Activated T-cell treated with anti-CD3 and anti-CD28 coated beads, Interleukin-2, amount 50 U/mL, for 24 hours (primary cell): ENCODE measurements around the gene OR11H6.
"Not testable (repeated sequence)": the region's sequence is repeated elsewhere in the genome, so short reads cannot be mapped to it uniquely, and the experiment has no call there.

Source experiments
- DNase-seq: peaks from one replicate; pipeline ENCODE4 v3.0.0-alpha.2; 2020
- H3K27ac Mint-ChIP-seq: 2 replicates; pipeline ENCODE4 v1.8.0; 2020; ENCODE audit warnings: mild to moderate bottlenecking, mixed read lengths
- H3K27me3 Mint-ChIP-seq: 2 replicates; pipeline ENCODE4 v1.8.0; 2020; ENCODE audit warnings: mixed read lengths
- H3K36me3 Mint-ChIP-seq: 2 replicates; pipeline ENCODE4 v1.8.0; 2020; ENCODE audit warnings: low read depth, mixed read lengths
- H3K4me1 Mint-ChIP-seq: 2 replicates; pipeline ENCODE4 v1.8.0; 2020; ENCODE audit warnings: low read depth, mixed read lengths
- H3K4me3 Mint-ChIP-seq: 2 replicates; pipeline ENCODE4 v1.8.0; 2020; ENCODE audit warnings: mild to moderate bottlenecking, moderate library complexity, mixed read lengths
- H3K9me3 Mint-ChIP-seq: 2 replicates; pipeline ENCODE4 v1.8.0; 2020; ENCODE audit warnings: mixed read lengths

OR11H6 gene

DNA sequence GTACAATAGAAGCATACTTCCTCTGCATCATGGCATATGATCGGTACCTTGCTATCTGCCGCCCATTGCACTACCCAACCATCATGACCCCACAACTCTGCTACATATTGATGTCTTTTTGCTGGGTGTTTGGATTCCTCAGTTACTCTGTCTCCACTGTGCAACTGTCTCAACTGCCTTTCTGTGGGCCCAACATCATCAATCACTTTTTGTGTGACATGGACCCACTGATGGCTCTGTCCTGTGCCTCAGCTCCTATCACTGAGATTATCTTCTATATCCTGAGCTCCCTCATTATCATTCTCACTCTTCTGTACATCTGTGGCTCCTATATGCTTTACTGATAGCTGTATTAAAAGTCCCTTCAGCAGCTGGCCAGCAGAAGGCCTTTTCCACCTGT lies 13.9 kb upstream of the OR11H6 start:
- Mint-ChIP-seq H3K27ac (no peak overlapping the region), H3K9me3 (no peaks in the 10 kb centered on the region), H3K4me3 (no peak overlapping the region), H3K36me3 (no peaks in the 10 kb centered on the region), H3K4me1 (no peaks in the 10 kb centered on the region), H3K27me3 (peaks cover 4% of the 10 kb centered on the region)
- DNase-seq, result no peak

DNA sequence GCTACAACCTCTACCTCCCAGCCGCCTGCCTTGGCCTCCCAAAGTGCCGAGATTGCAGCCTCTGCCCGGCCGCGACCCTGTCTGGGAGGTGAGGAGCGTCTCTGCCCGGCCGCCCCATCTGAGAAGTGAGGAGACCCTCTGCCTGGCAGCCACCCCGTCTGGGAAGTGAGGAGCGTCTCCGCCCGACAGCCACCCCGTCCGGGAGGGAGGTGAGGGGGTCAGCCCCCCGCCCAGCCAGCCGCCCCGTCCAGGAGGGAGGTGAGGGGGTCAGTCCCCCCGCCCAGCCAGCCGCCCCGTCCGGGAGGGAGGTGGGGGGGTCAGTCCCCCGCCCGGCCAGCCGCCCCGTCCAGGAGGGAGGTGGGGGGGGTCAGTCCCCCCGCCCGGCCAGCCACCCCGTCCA lies 11.1 kb upstream of the OR11H6 start:
- H3K4me1 Mint-ChIP-seq, H3K4me3 Mint-ChIP-seq, H3K27ac Mint-ChIP-seq, H3K9me3 Mint-ChIP-seq, DNase-seq, H3K27me3 Mint-ChIP-seq, H3K36me3 Mint-ChIP-seq: not testable (repeated sequence)

DNA sequence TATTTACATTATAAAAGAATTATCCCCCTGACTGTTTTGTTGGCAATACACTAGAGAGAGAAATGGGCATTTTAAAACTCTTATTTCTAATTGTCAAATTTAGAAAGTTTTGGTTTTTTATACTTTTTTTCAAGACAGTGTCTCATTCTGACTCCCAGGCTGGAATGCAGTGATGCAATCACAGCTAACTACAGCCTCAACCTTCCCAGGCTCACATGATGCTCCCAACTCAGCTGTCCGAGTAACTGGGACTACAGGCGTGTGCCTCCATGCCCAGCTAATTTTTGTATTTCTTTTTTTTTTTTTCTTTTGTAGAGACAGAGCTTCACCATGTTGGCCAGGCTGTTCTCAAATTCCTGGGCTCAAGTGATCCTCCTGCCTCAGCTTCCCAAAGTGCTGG lies 8.3 kb upstream of the OR11H6 start:
- no peak overlapping the region for H3K4me3 Mint-ChIP-seq
- peaks cover 8% of the 10 kb centered on the region for H3K27me3 Mint-ChIP-seq
- H3K4me1 Mint-ChIP-seq, result no peaks in the 10 kb centered on the region
- no peaks in the 10 kb centered on the region for H3K36me3 Mint-ChIP-seq
- DNase-seq, result no peak
- H3K9me3 Mint-ChIP-seq, result no peaks in the 10 kb centered on the region
- H3K27ac Mint-ChIP-seq, result no peak overlapping the region

DNA sequence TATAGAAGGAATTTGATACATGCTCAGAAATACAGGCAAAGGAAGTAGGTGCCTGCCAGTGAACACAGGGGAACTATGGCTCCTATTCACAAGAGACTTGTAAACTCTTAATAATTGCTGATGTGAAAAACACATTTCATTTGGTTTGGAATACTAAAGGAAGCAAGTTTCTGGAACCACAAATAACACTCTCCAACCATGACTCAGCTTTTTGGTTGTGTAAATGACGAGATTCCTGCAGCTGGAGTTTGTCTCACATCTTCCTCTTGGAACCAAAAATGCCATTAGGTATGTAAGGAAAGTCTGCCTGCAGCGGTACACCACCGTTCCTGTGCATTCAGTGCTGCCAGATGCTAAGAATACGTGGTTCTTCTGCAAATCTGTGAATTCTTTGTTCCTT lies 4.5 kb upstream of the OR11H6 start:
- H3K36me3 Mint-ChIP-seq, result no peaks in the 10 kb centered on the region
- H3K4me1 Mint-ChIP-seq, result no peaks in the 10 kb centered on the region
- H3K4me3 Mint-ChIP-seq, result no peak overlapping the region
- H3K27ac Mint-ChIP-seq, result no peak overlapping the region
- peaks cover 13% of the 10 kb centered on the region for H3K27me3 Mint-ChIP-seq
- H3K9me3 Mint-ChIP-seq, result no peaks in the 10 kb centered on the region
- DNase-seq, result no peak

DNA sequence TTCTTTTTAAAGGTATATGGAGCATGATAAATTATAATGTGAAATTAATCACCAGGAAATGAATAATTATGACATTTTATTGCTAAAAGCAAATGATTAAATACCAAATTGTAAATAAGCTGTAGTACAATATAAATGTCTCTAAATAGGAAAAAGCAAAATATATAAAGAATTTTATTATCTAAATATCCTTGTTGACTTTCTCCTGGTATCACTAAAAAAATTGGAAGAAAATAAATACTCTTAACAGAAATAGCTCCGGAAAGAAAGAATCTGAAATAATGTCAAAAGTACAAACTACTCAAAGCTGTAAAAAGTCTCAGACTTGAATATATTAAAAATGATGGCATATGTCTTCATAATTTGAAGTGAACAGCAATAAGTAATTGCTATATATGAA lies 5.2 kb downstream of the OR11H6 start, which contains the start of gene OR11H7:
Gene OR11H7 (plus strand): TSS at position 301 of the 400 bp plus-strand sequence.
- H3K27me3 Mint-ChIP-seq, result peaks cover 6% of the 10 kb centered on the region
- H3K27ac Mint-ChIP-seq, result no peak within 1 kb of the TSS
- no peak within 1 kb of the TSS for H3K4me3 Mint-ChIP-seq
- H3K4me1 Mint-ChIP-seq, result no peaks in the 10 kb centered on the region
- DNase-seq, result no peak
- H3K36me3 Mint-ChIP-seq, result no peaks in the 10 kb centered on the region
- H3K9me3 Mint-ChIP-seq, result peaks cover 5% of the 10 kb centered on the region

DNA sequence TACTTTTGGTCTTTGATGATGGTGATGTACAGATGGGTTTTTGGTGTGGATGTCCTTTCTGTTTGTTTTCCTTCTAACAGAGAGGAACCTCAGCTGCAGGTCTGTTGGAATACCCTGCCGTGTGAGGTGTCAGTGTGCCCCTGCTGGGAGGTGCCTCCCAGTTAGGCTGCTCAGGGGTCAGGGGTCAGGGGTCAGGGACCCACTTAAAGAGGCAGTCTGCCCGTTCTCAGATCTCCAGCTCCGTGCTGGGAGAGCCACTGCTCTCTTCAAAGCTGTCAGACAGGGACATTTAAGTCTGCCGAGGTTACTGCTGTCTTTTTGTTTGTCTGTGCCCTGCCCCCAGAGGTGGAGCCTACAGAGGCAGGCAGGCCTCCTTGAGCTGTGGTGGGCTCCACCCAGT lies 11.9 kb downstream of the OR11H6 start:
- not testable (repeated sequence) for H3K27me3 Mint-ChIP-seq, H3K4me1 Mint-ChIP-seq, H3K9me3 Mint-ChIP-seq, DNase-seq, H3K36me3 Mint-ChIP-seq, H3K4me3 Mint-ChIP-seq, H3K27ac Mint-ChIP-seq

DNA sequence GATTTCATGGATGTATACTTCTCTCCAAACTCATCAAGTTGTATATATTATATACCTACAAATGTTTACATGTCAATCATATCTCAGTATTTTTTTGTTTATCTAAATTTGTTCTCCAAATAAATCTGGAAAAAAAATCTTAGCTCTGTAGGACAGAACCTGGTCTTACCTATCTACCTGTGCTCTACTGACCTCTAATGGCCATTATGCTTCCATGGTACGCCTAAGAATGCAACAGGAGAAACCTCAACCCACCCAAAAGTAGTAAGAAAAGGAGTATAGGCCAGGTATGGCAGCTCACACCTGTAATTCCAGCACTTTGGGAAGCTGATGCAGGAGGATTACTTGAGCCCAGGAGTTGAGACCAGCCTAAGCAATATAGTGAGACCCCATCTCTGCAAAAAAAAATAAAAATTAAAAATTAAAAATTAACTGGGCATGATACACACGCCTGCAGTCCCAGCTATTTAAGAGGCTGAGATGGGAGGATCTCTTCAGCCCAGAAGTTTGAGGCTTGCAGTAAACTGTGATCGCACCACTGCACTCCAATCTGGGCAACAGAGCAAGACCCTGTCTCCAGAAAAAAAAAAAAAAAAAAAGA lies 24.2 kb downstream of the OR11H6 start:
- H3K4me1 Mint-ChIP-seq, result no peaks in the 10 kb centered on the region
- H3K36me3 Mint-ChIP-seq, result no peaks in the 10 kb centered on the region
- peaks cover 1% of the 10 kb centered on the region for H3K9me3 Mint-ChIP-seq
- H3K27ac Mint-ChIP-seq, result no peak overlapping the region
- no peak overlapping the region for H3K4me3 Mint-ChIP-seq
- H3K27me3 Mint-ChIP-seq, result no peaks in the 10 kb centered on the region
- DNase-seq, result no peak

DNA sequence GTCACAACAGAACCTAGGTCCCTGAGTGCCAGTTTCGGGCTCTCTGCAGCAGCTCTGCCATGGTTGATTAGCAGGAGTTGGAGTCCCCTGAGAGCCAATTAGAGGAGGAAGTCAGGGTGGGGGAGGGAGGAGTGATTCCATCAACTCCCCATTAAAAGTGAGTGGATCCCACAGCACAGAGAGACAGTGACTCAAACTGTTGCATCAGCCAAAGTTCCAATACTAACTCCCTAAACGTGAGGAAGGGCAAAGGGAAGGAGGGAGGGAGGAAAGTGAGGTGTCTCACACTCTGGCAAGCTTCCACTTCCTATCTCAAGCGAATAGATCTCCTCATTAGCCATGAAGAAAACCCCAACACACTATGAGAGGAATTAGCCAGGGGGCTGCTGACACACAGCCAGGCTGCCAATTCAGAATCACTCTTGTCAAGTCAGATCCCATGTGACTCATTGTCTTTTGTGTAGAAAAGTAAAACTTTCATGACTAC lies 39.2 kb downstream of the OR11H6 start:
- no peak for DNase-seq

DNA sequence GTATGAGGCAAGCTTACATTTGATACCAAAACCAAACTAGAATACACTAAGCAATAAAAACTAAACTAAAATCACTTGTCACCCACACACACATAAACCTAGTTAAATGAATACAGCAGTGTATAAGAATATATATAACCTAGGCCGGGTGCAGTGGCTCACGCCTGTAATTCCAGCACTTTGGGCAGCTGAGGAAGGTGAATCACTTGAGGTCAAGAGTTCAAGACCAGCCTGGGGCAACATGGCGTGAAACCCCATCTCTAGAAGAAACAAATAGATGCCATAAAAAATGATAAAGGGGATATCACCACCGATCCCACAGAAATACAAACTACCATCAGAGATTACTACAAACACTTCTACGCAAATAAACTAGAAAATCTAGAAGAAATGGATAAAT lies 40.9 kb downstream of the OR11H6 start:
- H3K4me1 Mint-ChIP-seq, H3K4me3 Mint-ChIP-seq, H3K9me3 Mint-ChIP-seq, H3K27ac Mint-ChIP-seq, DNase-seq, H3K27me3 Mint-ChIP-seq: not testable (repeated sequence)
- peaks cover 11% of the 10 kb centered on the region for H3K36me3 Mint-ChIP-seq

More for the DNA sequence above, 39.2 kb downstream of the OR11H6 start:
- Mint-ChIP-seq H3K27ac (no peak overlapping the region), H3K4me3 (no peak overlapping the region), H3K27me3 (no peaks in the 10 kb centered on the region), H3K36me3 (peaks cover 11% of the 10 kb centered on the region), H3K4me1 (no peaks in the 10 kb centered on the region), H3K9me3 (no peaks in the 10 kb centered on the region)

DNA sequence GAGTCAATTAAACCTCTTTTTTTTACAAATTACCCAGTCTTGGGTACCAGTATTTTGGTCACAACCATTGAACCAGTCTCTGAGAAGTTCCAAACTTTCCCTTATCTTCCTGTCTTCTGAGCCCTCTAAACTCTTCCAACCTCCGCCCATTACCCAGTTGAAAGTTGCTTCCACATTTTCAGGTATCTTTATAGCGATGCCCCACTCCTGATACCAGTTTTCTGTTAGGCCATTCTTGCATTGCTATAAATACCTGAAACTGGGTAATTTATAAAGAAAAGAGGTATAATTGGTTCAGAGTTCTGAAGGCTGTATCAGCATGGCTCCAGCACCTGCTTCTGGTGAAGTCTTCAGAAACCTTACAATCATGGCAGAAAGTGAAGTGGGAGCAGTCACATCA lies 50.6 kb downstream of the OR11H6 start:
- H3K27ac Mint-ChIP-seq, result no peak overlapping the region
- H3K9me3 Mint-ChIP-seq, result peaks cover 39% of the 10 kb centered on the region
- no peak for DNase-seq
- H3K36me3 Mint-ChIP-seq, result peaks cover 60% of the 10 kb centered on the region
- no peaks in the 10 kb centered on the region for H3K27me3 Mint-ChIP-seq
- H3K4me1 Mint-ChIP-seq, result peaks cover 6% of the 10 kb centered on the region
- no peak overlapping the region for H3K4me3 Mint-ChIP-seq
